EH (cell line): ENCODE results near the gene IRF6.

Source experiments
- DNase-seq: peaks from one replicate; pipeline ENCODE4 v3.0.0-alpha.2; 2015; ENCODE audit warnings: low read depth

Gene IRF6

GRCh38 chr1:209759829-209760359 lies 46.0 kb downstream of the IRF6 start:
- DNase-seq = no peak

- no peak for DNase-seq
Measured at GRCh38 chr1:209758400-209758799, 47.5 kb downstream of the IRF6 start.

GRCh38 chr1:209756615-209757445 lies 49.1 kb downstream of the IRF6 start:
- no peak for DNase-seq

- no peak for DNase-seq
Measured at GRCh38 chr1:209755926-209756614, 49.9 kb downstream of the IRF6 start, which contains the start of gene TRAF3IP3. TSS of gene TRAF3IP3 (plus strand) at chr1:209756053. CDS start at chr1:209760040, 3,987 bp downstream.

- no peak for DNase-seq
Measured at GRCh38 chr1:209755256-209755655, 50.7 kb downstream of the IRF6 start.

- DNase-seq = no peak
Measured at GRCh38 chr1:209752890-209753289, 53.1 kb downstream of the IRF6 start.

- DNase-seq = no peak
Measured at GRCh38 chr1:209751627-209752231, 54.2 kb downstream of the IRF6 start.

- DNase-seq = no peak
Measured at GRCh38 chr1:209749670-209750323, 56.1 kb downstream of the IRF6 start.

GRCh38 chr1:209749205-209749604 lies 56.7 kb downstream of the IRF6 start:
- no peak for DNase-seq

GRCh38 chr1:209748620-209749019 lies 57.3 kb downstream of the IRF6 start:
- no peak for DNase-seq

GRCh38 chr1:209747580-209748262 lies 58.2 kb downstream of the IRF6 start:
- peak; percentile 88 for DNase-seq

- DNase-seq = no peak
Measured at GRCh38 chr1:209746451-209747165, 59.3 kb downstream of the IRF6 start.

- DNase-seq = peak; percentile 84
Measured at GRCh38 chr1:209743145-209743482, 62.8 kb downstream of the IRF6 start.

- peak; percentile 65 for DNase-seq
Measured at GRCh38 chr1:209742409-209743144, 63.4 kb downstream of the IRF6 start.

GRCh38 chr1:209741889-209742288 lies 64.1 kb downstream of the IRF6 start:
- DNase-seq = no peak

GRCh38 chr1:209741193-209741592 lies 64.7 kb downstream of the IRF6 start:
- no peak for DNase-seq

GRCh38 chr1:209738270-209738669 lies 67.7 kb downstream of the IRF6 start:
- DNase-seq = no peak

GRCh38 chr1:209737118-209737505 lies 68.8 kb downstream of the IRF6 start:
- DNase-seq = no peak

GRCh38 chr1:209736490-209737117 lies 69.3 kb downstream of the IRF6 start:
- DNase-seq = no peak
